ENCODE data around the gene CFHR1.

GRCh38 chr1:196873385-196873784, 53.9 kb downstream of the CFHR1 start:
- TF ChIP-seq TAF1 (IDR thresholded peaks at IDR 0.05; ENCODE audit: low read depth): no peak
- TF ChIP-seq, protein P1, sequence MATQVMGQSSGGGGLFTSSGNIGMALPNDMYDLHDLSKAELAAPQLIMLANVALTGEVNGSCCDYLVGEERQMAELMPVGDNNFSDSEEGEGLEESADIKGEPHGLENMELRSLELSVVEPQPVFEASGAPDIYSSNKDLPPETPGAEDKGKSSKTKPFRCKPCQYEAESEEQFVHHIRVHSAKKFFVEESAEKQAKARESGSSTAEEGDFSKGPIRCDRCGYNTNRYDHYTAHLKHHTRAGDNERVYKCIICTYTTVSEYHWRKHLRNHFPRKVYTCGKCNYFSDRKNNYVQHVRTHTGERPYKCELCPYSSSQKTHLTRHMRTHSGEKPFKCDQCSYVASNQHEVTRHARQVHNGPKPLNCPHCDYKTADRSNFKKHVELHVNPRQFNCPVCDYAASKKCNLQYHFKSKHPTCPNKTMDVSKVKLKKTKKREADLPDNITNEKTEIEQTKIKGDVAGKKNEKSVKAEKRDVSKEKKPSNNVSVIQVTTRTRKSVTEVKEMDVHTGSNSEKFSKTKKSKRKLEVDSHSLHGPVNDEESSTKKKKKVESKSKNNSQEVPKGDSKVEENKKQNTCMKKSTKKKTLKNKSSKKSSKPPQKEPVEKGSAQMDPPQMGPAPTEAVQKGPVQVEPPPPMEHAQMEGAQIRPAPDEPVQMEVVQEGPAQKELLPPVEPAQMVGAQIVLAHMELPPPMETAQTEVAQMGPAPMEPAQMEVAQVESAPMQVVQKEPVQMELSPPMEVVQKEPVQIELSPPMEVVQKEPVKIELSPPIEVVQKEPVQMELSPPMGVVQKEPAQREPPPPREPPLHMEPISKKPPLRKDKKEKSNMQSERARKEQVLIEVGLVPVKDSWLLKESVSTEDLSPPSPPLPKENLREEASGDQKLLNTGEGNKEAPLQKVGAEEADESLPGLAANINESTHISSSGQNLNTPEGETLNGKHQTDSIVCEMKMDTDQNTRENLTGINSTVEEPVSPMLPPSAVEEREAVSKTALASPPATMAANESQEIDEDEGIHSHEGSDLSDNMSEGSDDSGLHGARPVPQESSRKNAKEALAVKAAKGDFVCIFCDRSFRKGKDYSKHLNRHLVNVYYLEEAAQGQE (IDR thresholded peaks at IDR 0.05; ENCODE audit: low read depth): no peak
- TF ChIP-seq CREB1 (IDR thresholded peaks at IDR 0.05; ENCODE audit: low read depth): no peak
- no peak for TF ChIP-seq EP300 (IDR thresholded peaks at IDR 0.05; ENCODE audit: borderline replicate concordance)
- no peak for TF ChIP-seq YY1 (IDR thresholded peaks at IDR 0.05; ENCODE audit: low read depth)
- no peak for TF ChIP-seq FOXM1 (IDR thresholded peaks at IDR 0.05; ENCODE audit: borderline replicate concordance, low read depth)
- no peak for TF ChIP-seq CEBPB (IDR thresholded peaks at IDR 0.05)

Data from Ishikawa (cell line).